HG02973 (cell line): Measurements from ENCODE around the gene KNG1.
"Not testable (repeated sequence)": the region's sequence is repeated elsewhere in the genome, so short reads cannot be mapped to it uniquely, and the experiment has no call there.

ENCODE experiments used
- ATAC-seq: cut with Tn5 transposase; IDR thresholded peaks from one replicate; pipeline ENCODE4 v1.9.1; 2021; ENCODE audit warnings: moderate library complexity; ENCODE audit not compliant: unreplicated experiment

The KNG1 gene

DNA sequence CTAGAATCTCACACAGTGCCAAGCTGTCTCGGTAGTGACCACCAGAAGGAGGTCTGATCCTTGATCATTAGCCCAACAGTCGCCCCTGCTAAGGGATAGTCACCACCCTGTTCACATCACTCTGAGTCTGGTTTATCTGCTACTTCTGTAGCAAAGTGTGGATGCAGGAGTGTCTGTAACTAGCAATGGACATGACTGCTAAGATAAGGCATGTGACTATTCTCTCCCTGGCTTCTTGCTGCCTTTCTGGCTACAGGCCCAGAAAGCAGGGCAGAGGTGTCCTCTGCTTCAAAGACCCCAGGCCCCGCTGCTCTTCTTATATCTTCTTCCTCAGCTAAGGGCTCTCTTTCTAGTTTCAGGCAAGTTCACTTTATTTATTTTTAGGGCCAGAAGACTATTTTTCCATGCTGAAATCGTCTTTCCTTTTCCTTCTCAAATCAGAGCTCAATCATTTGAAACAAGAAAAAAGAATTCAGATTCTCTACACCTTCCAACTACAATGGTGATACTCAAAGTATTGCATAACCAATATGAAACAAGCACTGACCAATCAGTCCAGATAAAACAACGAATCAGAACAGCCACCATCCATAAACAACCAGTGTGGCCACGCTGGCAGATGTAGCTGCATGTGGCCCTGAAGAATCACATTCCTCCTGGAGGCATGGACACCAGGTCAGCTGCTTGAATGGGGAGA, 8.0 kb upstream of the KNG1 start:
- no peak for ATAC-seq

DNA sequence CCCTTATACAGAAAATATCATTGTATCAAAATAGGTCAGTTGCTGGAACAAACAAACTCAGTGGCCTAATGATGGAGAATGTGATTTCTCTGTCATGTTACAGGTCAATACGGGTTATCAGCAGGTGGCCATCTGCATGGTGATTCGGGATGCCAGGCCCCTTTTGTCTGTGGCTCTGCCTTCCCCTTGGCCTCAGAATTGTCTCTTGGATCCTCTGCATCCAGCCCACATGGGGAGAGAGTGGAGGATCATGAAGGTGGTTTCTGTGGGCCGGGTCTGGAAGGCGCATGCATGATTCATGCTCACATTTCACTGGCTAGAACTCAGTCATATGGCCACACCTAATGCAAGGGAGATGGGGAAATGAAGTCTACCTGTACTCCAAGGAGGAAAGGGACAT, 6.5 kb upstream of the KNG1 start:
- ATAC-seq, result not testable (repeated sequence)

DNA sequence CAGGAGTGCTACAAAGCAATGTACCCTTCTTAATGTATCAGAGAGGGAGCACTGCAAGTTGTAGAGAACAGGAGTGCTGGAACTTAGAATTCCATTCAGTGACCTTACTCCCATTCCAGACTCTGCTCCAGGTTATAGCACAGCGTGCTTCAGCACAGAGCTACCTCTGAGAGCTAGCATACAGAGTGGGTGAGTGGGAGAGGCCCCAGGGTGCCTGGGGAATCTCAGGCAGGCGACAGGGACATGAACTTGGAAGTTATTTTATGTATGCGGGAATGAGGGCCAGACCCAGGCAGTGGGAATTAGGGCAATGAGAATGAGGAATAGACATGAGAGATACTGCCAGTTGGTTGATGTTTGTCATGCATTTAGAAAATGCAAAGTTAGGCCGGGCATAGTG, 3.7 kb upstream of the KNG1 start:
- no peak for ATAC-seq

DNA sequence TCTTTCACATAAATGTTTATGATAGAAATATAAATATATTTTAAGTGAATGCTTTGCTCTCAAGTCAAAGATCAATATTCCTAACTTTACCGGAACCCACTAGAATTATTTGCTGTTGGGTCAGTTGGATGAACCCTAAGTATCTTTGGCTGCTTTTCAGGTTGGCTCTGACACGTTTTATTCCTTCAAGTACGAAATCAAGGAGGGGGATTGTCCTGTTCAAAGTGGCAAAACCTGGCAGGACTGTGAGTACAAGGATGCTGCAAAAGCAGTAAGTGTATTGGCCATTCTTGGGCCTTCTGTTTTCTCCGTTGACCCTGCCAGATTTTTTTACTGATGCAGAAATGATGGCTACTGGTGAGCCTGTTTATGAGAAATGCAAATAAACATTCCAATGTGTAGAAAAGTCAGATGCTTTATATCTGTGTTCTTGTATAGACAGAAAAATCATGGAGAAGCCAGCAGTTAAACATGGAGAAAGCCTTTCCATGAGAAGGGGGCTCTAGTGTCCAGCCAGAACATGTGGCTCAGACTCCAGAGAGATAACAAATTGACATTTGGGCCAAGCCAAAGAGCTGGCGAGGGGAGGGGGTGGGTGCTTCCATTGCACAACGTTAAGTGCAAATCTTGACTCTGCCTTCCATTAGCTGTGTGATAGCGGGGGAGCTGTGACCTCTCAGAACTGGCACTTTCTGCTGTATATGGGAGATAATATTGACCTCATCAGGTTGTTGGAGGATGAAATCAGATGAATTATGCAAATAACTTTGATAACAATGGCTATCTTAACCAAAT, 3.0 kb downstream of the KNG1 start:
- ATAC-seq, result no peak

DNA sequence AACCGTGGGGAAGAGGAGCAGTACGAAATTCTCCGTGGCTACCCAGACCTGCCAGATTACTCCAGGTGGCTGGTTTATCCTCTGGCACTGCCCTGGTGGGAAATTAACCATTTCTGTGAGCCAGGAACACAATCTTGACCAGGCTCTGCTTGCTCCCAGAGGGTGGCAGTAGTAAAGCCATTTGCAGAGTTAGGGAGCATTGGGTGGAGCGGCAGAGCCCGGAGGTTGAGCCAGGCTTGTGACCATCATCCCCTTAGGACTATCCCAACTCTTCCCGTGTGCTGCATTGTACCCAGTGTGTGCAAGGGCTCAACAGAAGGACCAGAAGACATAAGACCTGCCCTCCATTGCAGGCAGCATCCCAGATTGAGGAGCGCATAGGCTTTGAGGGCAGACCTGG, 5.3 kb downstream of the KNG1 start:
- no peak for ATAC-seq

DNA sequence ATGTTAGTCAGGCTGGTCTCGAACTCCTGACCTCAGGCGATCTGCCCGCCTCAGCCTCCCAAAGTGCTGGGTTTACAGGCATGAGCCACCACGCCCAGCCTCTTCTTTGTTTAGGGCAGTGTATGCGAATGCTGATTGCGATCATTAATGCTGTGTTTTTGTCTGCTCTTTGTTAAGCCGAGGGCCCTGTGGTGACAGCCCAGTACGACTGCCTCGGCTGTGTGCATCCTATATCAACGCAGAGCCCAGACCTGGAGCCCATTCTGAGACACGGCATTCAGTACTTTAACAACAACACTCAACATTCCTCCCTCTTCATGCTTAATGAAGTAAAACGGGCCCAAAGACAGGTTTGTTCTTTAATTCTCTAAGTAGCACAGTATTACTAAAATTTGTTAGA, 7.8 kb downstream of the KNG1 start:
- no peak for ATAC-seq

DNA sequence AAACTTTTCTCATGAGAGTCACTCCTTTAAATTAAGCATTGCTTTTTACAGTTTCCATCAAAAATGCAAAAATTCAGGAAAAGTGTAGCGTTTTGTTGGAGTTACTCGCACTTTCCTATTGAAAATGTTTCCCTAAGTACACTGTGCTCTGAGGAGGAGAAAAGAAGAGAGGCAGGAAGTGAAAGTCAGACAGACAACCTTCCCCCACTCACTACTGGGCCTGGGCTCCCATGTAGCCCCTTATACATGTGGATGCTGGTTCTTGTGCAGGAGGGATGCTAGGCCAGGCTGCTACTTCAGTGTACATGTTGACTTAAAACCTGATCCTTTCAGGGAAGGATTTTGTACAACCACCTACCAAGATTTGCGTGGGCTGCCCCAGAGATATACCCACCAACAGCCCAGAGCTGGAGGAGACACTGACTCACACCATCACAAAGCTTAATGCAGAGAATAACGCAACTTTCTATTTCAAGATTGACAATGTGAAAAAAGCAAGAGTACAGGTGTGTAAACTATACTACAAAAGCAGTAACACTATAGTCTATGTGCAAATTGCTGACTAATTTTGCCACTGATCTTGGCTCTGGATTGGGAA, 15.1 kb downstream of the KNG1 start:
- no peak for ATAC-seq

DNA sequence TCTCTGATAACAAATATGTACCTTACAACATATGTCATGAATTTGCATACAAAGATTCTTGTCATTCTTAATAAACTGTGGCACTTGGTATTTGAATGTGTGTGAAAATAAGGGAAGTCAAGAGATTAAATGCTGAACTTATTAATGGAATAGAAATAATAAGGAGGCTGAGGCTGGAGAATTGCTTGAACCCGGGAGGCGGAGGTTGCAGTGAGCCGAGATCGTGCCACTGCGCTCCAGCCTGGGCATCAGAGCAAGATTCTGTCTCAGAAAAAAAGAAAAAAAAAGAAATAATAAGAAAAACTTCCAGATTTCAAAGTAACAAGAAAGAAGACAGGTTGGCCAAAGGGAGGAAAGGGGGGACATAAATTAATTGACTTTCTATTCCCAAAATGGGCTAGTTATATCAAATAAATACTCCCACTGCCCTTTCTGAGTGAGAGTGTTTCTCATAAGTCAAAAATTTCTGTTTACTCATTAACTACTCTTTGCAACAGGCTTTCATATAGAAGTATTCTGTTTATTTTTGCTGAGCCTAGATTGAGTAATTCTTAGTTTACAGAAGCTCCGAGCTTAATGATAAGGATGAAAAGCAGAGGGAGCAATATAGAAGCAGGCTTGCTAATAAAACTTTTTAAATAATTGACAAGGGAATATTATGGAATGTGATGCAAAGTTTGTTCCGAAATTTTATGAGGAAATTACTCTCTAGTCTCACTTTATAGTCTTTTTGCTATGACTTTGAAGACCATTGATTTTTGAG, 25.6 kb downstream of the KNG1 start:
- ATAC-seq, result no peak

DNA sequence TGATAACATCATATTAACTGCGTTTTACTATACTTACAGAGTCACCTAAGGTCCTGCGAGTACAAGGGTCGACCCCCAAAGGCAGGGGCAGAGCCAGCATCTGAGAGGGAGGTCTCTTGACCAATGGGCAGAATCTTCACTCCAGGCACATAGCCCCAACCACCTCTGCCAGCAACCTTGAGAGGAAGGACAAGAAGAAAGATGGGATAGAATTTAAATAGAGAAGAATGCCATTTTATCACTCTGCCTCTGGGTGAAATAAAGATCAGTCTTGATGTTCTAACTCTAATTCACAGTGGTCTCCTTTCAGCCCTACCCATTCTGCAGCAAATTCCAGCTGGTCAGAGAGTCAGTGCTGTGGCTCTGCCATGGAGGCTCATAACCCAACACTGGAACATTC, 26.5 kb downstream of the KNG1 start:
- ATAC-seq, result no peak

DNA sequence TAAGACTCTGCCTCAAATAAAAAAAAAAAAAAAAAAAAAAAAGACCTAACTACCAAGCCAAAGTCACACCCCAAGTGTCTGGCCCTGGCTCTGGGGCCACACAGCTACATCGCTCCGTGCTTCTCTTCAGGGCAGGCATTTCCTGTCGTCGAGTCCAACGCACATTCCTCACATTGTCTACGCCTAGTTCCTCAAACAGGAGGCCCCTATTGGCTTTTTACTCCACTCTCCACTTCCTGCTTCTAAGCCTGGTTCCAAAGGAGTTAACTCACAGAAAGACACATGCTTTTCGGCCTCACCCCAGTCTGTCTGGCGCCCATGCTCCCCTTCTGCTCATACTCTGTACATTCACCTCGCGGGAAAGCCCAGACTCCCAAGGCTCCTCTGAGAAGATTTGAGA, 28.8 kb downstream of the KNG1 start:
- ATAC-seq, result no peak

DNA sequence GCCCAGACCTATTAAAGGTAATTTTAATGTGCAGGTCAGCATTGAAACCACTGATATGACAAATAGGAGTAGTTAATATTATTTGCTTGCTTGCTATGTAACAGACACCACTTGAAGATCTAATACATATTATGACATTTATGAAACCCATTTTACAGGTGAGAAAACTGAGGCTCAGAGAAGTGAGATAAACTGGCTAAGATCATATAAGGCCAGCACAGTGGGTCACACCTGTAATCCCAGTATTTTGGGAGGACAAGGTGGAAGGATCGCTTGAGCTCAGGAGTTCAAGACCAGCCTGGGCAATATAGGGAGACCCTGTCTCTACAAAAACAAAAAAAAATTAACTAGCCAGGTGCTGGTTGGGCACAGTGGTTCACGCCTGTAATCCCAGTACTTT, 33.2 kb downstream of the KNG1 start:
- no peak for ATAC-seq

DNA sequence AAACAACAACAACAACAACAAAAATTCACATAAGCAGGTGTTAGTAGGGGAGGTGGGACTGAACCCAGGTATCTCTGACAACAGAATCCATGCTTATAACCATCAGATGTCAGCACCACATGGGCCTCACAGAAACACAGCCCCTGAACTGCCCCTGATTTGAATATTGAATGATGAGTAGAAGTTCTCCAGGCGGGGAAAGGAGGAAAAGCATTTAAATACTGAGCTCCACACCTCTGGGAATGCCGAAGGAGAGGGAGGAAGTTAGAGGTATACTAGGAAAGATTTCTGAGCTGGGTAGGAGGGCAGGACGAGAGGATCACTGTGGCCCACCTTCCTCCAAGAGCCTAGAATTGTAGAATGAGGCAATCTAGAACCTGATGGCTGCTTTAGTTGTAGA, 34.3 kb downstream of the KNG1 start:
- no peak for ATAC-seq

DNA sequence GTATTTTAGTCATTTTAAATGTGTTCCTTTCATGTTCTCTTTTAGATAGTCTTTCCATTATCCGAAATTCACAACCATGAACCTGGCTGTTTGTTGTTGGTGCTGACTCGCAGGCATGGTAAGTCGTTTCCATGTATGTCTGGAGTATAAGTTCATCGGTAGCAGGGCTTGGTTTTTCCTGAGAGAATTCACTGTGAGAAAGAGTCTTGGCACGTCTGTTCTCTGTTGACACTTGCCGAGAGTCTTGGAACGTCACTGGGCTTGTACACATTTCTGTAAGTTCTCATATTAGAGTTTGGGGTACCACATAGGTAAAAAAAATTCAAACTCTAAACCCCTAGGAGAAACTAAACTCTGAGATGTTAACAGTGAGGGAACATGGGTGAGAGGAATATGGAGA, 36.8 kb downstream of the KNG1 start:
- ATAC-seq, result no peak

DNA sequence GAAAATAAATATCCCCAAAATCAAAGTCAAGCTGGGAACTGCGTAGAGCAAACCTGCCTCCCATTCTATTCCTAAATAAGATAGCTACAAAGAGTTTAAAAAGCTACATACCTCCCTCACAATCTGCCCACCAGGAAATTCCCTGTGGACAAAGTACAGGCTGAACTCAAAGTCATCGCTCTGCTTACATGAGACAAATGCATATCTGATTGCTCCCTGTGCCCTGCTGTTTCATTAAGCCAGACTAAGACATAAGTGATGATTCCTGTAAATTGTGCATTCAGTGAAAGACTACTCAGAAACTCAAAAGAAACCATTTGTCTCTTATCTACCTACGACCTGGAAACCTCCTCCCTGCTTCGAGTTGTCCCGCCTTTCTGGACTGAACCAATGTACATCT, 37.7 kb downstream of the KNG1 start:
- ATAC-seq, result no peak

DNA sequence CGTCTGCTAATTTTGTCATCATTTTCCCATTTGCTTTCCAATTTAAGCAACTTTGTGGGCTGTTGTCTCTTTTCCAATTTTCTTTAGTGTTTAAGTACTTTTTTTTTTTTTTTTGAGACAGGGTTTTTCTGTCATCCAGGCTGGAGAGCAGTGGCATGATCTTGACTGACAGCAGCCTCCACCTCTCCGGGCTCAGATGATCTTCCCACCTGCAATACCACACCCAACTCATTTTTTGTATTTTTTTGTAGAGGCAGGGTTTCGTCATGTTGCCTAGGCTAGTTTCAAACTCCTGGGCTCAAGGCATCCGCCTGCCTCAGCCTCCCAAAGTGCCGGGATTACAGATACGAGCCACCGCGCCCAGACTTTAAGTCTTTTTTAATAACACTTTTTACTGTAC, 40.1 kb downstream of the KNG1 start:
- no peak for ATAC-seq

DNA sequence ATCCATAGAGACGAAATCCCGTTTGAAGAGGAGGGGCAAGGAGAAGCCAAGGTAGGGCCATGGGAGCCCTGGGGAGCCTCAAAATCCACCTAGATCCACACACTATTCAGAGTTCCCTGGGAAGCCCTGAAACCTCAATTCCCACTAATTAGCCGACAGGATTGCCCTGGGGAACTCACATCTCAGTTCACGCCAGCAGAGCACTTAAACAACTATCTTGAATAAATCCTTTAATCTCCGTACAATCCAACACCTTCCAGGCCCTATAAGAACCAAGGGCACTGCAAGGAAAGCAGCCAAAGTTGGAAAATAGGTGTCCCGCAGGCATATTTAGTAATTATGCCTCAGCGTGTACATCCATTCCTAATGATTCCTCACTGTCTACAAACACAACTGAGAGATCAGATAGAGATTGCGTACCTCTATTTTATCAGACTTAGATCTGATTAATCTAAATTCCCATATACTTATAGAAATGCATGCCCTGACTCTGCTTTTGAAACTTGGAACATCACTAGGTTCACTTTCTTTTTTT, 40.6 kb downstream of the KNG1 start:
- ATAC-seq, result no peak

DNA sequence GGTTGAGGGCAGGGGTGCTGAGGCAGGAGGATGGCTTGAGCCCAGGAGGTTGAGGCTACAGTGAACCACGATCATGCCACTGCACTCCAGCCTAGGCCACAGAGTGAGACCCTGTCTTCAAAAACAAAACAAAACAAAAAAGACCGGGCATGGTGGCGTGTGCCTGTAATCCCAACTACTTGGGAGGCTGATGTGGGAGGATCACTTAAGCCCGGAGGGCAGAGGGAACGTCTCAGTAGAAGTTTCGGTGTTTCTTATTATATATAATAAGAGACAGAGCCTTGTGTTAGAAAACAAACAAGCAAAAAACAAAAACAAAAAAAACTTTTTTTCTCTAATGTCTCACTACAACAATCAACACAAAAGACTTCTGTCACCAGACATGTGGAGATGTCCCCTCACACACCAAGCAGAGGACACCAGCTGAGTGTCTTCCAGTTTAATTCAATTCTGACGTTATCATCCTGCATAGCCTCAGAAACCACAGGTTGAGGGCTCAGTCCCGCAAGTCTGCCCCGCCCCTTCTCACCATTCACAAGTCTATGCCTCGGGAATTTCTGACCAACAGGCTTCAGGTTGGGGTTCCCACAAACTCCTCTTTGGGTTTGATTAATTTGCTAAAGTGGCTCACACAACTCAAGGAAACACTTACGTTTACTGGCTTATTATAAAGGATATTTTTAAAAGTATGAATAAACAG, 42.2 kb downstream of the KNG1 start:
- ATAC-seq, result no peak

DNA sequence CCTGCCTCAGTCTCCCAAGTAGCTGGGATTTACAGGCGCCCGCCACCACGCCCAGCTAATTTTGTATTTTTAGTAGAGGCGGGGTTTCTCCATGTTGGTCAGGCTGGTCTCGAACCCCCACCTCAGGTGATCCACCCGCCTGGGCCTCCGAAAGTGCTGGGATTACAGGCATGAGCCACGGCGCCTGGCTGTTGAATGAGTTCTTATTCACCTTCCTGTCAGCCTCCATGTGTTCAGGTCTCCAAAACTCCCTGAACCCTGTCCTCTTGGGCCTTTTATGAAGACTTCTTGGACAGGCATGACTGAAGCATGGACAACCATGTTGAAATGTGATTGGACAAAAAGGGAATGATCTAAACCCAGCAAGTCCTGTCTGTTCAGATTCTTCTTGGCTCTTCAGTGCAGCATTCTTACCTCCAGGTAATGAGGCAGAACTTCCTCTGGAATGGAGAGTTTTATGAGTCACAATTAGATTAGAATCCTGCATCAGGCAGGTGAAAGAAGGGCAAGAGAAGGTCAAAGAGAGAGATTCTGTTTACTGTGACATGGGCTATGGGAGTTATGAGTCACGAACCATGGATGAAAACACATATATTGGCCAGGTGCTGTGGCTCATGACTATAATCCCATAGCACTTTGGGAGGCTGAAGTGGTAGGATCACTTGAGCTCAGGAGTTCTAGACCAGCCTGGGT, 43.1 kb downstream of the KNG1 start:
- no peak for ATAC-seq

DNA sequence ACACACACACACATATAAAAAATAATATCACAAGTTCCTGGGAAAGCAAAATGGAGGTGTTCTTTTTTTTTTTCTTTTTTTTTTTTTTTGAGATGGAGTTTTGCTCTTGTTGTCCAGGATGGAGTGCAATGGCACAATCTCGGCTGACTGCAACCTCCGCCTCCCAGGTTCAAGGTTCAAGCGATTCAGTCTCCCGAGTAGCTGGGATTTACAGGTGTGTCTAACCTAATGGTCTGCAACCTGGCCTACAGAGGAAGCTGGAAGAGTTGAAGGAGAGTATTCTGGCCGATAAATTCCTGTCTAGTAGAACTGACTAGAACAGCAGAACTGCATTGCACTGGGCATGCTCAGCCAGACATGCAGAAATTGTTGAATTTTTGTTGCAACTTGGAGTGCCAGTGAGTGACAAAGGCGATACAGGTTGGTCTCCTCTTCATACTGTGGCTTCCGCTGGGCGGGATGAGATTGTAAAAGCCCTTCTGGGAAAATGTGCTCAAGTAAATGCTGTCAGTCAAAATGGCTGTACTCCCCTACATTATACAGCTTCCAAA, 43.8 kb downstream of the KNG1 start:
- no peak for ATAC-seq

DNA sequence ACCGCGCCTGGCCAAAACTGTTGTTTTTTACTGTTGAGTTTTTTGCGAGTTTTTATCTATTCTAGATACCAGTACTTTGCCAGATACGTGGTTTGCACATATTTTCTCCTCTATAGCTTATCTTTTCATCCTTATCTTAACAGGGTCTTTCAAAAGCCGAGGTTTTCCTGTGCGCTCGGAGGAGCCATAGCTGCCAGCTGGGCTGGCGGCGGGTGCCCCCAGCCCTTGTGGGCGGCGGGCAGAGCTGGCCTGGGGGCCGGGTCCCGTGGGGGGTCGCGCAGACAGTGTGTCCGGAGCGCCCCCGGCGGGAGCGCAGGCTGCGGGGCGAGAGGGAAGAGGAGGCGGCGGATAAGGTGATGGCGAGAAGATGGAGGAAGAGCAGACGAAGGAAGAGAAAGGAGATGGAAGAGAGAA, 55.1 kb downstream of the KNG1 start:
- peak; percentile 23 for ATAC-seq
